ENCODE measurements around the gene CADM2. TPM values are rescaled to one million over a fixed set of nuclear protein-coding genes. Genes with fewer than 3 reads are reported as not detected.

CADM2 gene
- total RNA-seq, 1 experiment from 2014 or later = not detected

DNA sequence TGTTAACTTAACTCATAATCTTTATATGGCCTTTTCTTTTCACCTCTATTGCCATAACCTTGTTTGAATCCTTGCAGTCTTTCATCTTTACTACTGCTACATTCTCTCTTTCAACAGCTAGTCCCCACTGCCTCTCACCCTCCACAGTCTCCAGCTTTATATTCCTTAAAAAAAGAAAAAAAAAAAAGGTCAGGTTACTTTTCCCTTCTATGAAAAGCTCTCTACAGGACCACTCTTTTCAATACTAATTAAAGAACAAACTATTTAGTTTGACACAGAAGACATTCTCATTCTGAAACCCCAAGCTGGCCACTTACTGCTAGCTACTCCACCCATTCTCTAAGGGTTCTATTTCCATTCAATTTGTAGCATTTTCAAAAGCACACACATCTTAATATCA lies 25.6 kb downstream of the CADM2 start:
- no peak for DNase-seq (ENCODE audit: low read depth)

DNA sequence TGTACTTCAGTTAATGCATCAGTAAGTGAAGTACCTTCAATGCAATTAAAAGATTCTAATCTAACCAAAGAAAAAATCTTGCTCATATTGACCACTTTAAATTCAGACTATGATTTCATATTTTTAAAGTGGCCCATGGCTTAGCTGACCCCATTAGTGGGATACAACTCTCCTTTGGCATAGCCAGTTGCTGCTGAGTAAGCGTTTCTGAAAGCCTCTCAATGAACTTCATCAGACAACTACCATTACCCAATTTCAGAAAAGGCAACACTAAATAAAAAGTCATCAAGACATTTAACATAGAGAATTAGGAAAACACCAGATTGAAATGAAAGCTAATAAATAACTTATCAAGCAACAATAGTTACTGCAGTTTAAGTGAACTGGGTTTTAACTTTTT lies 27.0 kb downstream of the CADM2 start:
- DNase-seq (ENCODE audit: low read depth) = no peak

DNA sequence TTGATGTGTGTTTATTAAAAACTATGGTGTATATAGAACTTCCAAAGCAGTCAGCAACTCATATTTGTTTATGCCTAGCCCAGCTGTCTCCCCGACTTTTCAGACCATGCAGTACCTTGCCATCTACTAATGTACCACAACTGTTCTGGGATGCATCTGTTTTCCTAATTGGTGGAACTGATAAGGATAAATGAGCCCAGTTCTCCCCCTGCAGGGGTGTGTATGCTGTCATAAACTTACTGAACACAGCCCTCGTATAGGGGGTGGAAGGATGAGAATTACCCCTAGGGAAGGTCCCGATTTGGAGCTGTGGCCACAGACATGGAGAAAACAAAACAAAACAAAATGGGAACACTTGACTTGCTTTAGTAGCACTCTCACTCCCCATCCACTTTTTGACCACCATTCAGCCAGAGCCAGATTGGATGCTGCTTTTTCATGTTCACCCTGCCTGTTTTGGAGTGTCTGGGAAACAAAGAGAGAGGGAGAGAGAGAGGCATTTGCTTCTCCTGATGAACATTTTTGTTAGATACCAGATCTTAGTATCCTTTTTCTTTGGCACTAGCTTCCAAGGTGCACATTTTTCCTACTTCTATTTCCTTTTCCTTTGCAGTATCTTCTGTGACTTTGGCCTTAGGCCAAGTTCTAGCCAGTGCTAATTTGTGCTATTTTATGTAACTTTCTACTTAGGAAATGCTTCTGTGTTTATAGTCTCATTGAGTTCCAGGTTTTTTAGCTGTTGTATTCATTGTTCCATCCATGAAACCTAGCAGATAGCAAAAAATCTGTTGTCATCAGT lies 29.1 kb downstream of the CADM2 start:
- DNase-seq (ENCODE audit: low read depth) = no peak

DNA sequence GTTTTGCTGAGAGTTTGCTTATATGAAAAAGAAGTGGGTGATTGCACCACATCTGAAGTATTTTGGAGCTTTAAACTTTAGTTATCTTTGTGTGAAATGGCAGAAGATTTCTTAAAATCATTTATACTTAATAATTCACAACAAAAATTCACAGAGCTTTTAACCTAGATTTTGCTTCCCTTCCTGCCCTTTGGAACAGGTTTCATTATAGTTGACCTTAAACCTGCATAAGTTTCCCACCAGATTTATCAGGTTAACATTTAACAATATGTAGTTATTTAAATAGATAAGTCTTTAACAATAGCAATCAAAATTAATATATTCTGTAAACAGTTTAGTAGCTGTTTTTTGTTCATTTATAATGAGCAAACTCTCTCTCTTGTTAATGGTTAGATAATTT lies 30.3 kb downstream of the CADM2 start:
- no peak for DNase-seq (ENCODE audit: low read depth)

DNA sequence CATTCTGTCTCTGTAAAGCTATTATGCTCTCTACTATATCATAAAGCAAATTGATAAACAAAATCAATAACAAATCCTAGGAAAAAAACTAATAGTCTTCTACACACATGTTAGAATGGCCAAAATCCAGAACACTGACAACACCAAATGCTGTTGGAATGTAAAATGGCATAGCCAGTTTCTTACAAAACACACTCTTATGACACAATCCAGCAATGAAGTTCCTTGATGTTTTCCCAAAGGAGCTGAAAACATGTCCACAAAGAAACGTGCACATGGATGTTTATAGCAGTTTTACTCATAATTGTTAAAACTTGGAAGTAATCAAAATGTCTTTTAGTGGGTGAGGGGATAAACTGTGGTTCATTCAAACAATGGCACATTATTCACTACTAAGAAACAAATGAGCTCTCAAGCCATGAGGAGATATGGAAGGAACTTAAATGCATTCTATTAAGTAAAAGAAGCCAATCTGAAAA lies 32.7 kb downstream of the CADM2 start:
- no peak for DNase-seq (ENCODE audit: low read depth)

DNA sequence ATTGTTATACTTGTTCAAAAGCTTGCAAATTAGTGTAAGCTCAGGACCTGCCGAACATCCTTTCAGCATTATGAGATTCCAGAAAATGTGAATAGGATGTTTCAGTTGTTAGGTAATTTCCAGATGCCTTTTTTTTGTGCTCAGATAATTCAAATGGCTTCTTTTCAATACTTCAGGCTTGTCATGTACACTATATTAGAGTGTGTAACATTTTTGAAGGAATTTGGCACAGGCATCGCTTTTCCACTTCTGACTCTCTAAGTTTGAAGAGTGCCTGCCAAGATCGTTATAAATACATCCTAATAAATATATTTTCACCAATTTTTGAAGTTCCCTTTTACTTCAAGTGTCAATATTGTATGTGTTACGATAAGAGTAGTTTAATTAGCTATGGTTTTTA lies 35.2 kb downstream of the CADM2 start:
- DNase-seq (ENCODE audit: low read depth) = no peak

DNA sequence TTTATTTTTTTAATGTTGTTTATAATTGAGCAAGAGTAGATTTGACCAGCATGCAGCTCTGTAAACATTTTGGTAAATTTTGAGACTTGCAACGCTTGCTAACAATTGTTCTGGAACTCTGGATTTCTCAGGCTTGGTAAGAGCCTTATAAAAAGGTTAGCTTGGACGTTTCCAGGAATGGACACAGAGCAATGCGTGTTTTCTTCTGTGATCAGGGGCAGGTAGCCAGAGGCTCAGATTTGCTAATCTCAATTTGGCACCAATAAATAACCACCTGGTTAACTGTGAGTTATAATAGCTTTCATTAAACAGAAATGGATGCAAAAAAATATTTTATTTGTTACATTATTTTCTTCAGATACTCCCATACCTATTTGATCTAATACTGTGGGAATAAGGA lies 39.8 kb downstream of the CADM2 start:
- no peak for DNase-seq (ENCODE audit: low read depth)

DNA sequence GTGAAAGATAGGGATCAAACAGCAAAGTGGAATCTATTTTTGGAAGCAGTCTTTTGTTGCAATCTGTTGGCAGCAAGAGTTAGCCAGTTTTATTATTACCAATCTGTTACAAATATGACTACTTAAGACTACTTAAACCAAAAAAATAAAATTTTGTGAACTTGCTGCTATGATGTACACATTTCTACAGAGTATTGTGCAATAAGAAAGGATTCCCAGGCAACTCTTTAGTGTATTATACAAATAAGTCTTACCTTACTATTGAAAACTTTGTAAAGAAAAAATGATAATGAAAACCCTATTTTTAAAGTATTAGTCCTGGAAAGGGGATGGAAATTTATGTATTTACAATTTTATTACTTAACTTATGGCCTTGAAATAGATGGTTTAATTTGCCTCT lies 44.7 kb downstream of the CADM2 start:
- DNase-seq (ENCODE audit: low read depth) = no peak

DNA sequence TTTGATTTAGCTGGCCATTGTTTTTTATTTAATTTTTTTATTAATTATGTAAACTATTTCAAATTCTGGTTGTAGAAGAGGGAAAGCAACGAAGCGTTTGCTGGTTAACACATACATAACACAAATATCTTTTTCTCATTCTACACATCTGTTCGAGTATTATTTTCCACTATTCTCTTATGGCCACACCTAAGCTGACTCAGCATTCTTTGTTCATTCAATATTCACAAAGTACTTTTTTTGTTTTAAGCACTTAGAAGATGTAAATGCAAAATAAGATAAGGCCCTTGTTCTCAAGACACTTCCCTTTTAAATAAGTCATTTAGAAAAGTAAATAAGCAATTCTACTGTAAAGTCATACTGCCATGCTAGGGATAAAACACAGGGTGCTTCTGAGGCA lies 45.4 kb downstream of the CADM2 start:
- no peak for DNase-seq (ENCODE audit: low read depth)

DNA sequence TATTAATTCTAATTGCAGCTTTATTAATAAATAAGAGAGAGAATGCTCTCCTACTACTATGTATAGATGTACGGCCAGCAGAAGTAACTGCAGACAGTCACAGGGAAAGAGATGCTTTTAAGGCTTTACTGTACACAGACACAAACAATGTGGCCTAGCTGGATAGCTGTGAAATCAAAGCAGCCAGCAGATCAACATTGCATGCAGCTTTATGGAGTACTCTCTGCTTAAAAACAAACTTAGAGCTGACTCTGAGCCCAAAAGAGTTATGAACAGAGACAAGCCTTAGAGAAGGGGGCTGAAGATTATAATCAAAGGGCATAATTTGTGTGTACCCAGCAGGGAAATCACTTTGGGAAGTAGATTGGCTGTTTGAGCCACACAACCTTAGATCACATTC lies 47.2 kb downstream of the CADM2 start:
- DNase-seq (ENCODE audit: low read depth) = no peak

DNA sequence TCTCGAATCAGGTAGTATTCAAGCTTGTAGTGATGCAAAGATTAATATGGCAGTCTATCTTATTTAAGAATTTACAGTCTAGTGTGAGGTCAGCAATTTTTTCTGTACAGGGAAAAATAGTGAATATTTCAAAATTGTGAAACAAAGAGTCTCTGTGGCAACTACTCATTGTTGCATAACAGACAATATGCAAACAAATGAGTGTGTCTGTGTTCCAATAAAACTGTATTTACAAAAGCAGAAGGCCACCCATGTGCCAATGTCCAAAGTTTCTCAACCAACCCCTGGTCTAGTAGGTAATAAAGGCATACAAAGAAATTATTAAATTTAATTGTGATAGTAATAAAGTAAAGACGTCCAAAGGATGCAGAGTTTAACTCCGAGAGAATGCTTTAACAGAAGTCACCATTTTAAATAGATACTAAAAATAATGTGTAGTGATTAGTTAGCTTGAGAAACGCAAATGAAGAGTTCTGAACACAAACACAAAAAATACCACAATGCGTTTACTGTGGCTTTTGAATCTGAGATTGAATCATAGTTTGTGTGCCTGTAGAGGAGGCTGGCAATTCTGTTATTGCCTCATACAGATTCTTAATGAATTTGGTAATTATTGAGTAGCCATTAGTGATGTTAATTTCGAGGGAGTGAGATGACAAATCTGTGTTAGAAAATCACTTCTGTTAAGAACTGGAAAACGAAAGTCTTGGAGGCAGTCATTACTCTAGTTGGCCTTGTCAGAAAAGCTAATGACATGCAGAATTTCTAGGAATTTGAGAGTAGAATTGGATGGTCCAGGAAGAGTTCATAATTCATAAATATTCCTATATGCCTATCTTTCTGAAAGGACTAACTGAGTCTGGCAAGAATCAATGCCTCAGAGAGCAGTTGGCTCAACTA lies 48.7 kb downstream of the CADM2 start:
- no peak for DNase-seq (ENCODE audit: low read depth)

DNA sequence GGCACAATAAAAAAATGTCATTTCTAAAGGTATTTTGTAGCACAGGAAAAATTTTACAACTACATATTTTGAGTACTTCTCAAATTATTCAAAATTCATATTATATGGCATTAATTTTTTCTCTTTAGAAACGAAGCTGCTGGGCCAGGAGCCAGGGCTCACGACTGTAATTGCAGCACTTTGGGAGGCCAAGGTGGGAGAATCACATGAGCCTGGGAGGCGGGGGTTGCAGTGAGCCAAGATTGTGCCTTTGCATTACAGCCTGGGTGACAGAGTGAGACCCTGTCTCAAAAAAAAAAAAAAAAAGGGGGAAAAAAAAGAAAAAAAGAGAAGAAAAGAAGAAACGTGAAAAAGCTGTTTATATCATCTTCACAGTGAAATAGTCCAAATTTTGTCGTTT lies 62.0 kb downstream of the CADM2 start:
- no peak for DNase-seq (ENCODE audit: low read depth)

DNA sequence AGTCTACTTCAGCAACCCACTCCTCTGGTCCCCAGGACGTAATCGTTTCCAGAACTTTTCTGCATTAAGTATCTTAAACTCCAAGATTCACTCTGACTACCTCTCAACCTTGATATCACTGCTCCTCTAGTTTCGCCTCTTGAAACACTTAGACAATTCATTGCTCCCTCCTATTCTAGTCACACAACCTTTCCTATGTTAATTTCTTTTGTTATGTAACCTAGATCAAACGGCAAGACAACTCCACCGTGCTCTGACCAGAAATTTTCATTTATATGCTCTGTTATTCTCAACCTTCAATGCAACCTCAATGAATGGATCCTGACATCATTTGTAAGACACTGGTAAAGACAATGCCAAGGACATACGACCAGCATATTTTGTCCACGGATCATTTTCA lies 71.3 kb downstream of the CADM2 start:
- DNase-seq (ENCODE audit: low read depth) = no peak

DNA sequence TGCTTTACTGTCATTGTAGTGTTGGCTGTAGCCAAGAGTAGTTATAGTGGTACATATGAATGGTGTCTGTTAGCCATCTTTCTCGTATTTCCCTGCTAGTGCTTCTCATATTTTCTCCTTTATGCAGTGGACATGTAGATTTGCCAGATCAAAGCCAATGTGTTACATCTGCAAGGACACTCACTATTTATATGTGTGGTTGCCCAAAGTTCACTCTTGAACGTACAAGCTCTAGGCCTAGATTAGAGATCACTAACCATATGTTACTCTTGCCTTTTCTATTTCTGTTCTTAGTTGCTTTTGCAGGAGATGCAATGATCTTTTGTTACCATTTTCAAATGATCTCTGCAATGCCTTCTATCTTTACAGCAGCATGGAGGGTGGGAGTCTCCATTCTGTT lies 78.4 kb downstream of the CADM2 start:
- DNase-seq (ENCODE audit: low read depth) = no peak

DNA sequence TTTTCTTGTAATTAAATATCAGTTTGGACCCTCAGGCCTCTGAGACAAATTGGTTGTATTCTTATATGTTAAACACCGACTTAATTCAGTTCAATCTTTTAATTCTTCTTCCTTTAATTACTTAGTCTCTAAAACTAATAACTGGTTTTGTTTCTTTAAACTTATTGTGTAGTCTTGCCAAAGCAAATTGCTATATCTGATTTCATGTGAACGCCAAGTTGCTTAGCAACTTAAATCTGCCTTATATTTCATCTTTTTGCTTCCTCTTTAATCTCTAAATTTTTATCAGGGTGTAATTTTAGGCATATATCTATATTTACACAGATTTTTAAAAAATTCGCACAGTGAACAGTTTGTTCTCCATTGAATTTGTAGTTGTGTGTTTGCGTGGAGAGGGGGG lies 82.2 kb downstream of the CADM2 start:
- DNase-seq (ENCODE audit: low read depth) = no peak

DNA sequence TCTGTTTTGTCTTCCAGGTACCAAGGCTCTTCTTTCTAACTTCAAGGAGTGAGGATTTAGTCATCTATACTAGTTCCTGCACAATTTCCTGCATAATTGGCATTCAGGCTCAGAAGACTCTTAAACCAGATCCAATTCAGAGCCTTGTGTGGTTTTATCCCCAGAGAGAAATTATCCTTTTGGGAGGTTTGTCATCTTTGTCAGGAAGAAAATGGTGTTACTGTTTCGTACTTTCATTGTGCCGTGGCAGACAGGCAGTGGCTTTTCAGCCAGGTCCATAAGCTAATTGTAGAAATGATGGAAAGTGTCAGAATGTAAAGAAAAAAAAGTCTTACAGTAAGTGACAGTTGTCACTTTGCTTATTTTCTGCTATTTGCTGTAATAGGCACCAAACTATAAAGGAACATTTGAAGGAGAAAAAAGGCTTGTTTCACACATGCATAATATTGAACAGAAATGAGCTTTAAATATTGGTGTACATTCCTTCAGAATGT lies 82.8 kb downstream of the CADM2 start:
- no peak for DNase-seq (ENCODE audit: low read depth)

DNA sequence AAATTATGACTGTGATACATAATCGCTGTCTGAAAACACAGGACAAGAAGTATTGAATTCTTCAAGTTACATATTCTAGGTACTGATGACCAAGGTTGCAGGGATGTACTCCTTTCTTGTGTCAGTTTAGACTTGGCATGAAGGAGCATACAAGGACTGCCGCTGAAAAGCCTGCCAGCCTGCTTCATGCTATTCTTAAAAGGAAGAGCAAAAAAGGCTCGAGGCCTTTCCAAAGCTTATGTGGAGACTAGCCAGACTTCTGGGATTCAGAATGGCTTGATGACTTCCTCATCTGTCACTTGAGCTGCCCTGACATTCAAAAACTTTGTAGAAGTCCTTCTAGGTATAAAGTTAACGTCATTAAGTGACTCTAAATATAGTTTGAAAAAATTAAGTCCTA lies 92.0 kb downstream of the CADM2 start:
- DNase-seq (ENCODE audit: low read depth) = no peak

DNA sequence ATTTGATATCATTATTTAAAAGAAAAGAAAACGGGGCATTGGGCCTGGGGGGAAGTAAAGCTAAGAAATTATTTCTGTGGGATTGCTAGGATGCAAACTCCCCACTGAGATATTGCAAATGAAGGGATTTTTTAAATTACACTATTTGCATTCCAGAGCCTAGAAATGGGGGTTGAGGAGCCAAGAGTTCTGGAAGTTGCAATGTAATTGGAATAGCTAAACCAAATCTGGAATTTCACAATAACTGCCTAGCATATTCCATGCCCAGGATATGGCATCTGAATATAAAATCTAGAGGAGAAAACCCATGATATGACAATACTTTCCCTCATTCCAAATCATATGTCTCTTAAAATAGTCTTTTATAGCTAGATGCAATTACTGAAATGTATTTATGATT lies 93.0 kb downstream of the CADM2 start:
- no peak for DNase-seq (ENCODE audit: low read depth)

DNA sequence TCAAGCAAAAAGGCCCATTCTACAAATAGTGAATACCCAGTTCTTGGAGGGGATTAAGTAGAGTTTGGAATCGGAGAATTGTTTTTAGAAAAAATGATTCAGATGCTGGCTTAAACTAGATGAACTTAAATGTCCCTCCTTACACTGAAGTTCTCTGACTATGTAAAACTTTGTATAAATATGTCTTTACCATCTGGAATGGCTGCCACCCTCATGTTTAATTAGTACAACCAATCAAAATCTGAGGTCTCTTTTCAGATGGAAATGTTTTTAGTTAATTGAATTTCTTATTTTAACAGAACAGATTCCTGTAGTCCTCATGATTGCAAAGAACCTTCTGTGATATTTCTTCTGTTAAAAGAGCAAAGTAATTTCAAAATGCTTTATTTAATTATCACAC lies 94.8 kb downstream of the CADM2 start:
- no peak for DNase-seq (ENCODE audit: low read depth)

DNA sequence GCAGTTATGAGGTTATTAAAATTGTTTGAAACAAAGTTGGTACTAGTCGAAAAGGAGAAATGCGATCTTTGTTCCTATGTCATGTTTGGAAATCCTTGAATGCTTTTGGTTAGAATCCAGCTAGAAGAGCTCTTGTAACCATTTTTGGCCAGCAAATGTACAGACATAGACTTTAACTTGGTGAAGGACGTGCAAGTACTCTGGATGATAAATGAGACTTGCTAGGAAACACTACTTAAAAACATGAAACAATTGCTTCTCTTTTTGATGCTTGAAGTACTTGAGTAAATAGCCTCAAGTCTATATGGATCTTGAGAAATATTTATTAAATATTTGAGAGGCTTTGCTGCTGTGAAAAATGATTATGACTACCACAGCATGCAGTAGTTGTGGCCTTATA lies 95.8 kb downstream of the CADM2 start:
- DNase-seq (ENCODE audit: low read depth) = no peak

DNA sequence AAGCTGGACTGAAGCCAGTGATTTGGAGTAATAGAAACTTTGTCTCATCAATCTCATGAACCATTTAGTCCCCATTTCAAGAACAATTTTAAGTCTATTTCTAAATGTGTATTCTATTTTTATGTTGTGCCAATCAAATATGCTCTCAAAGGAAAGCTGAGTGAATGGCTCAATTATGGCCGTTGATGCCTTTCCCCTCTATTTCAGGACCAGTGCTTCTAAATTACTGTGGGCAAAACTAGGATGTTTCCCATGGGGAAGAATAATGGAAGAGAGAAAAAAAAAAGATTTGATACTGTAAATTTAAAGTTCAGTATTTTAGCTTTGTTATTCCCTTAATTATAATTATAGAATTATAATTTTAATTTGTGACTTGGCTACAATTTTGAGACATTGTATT lies 110.1 kb downstream of the CADM2 start:
- no peak for DNase-seq (ENCODE audit: low read depth)

DNA sequence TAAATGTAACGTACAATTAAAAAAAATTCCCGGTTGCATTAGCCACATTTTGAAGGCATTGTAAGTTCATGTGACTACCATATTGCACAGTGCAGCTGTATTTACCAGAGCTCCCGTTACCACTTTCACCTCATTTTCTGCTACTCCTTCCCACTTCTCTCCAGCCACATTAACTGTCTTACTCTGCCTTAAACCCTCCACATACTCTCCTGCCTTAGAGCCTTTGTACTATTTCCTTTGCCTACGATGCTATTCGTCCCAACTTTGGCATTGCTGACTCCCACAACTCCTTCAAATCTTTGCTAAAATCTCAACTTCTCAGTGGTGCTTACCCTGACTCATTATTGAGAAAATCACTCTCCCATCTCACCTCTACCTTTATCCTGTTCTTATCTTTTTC lies 115.2 kb downstream of the CADM2 start:
- DNase-seq (ENCODE audit: low read depth) = no peak

DNA sequence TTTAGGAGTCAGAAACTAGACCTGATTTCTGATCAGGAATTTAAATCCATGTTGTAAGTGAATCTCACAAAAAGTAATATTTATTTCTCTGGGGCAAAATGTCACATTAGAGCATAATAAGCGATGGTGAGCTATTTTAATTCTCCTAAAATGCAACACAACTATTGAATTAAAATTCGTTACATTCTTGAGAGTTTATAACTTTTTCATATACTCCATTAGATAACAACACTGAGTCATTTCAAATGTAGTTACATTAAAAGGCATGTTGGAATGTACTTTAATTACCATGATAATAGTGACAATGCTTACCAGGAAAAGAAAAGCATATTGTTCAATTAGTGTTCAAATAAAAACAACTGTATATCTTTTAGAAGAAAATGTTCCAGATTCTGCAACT lies 116.9 kb downstream of the CADM2 start:
- no peak for DNase-seq (ENCODE audit: low read depth)

Measured in M059J (cell line).